Glutamatergic neuron (in vitro differentiated cells): ENCODE results near the gene TCERG1L. TPM values are rescaled to one million over a fixed set of nuclear protein-coding genes. Genes with fewer than 3 reads are reported as not detected.

Experiments used
- DNase-seq: peaks from one replicate; pipeline ENCODE4 v3.0.0; 2022
- H3K27ac Mint-ChIP-seq: one replicate; pipeline ENCODE4 v1.8.0; 2020; ENCODE audit warnings: mild to moderate bottlenecking, mixed read lengths, inconsistent platforms; ENCODE audit not compliant: unreplicated experiment
- H3K27me3 Mint-ChIP-seq: one replicate; pipeline ENCODE4 v1.8.0; 2020; ENCODE audit warnings: mild to moderate bottlenecking, moderate library complexity, mixed read lengths, inconsistent platforms; ENCODE audit not compliant: unreplicated experiment
- H3K36me3 Mint-ChIP-seq: one replicate; pipeline ENCODE4 v1.8.0; 2020; ENCODE audit warnings: mild to moderate bottlenecking, mixed read lengths, inconsistent platforms; ENCODE audit not compliant: unreplicated experiment
- H3K4me1 Mint-ChIP-seq: one replicate; pipeline ENCODE4 v1.8.0; 2020; ENCODE audit warnings: mild to moderate bottlenecking, low read depth, mixed read lengths, inconsistent platforms; ENCODE audit not compliant: unreplicated experiment
- H3K4me3 Mint-ChIP-seq: one replicate; pipeline ENCODE4 v1.8.0; 2020; ENCODE audit warnings: mild to moderate bottlenecking, mixed read lengths, inconsistent platforms; ENCODE audit not compliant: unreplicated experiment
- H3K9me3 Mint-ChIP-seq: one replicate; pipeline ENCODE4 v1.8.0; 2020; ENCODE audit warnings: mild to moderate bottlenecking, moderate library complexity, mixed read lengths, inconsistent platforms; ENCODE audit not compliant: unreplicated experiment
- total RNA-seq: library from RNA; stranded (reverse); fragmentation: NEBNext Ultra II Directional; extraction: Animal tissue kit (Norgen Biotek cat#: 25700); gene quantifications from one replicate; pipeline ENCODE4 v1.2.1, GENCODE V29; 2021; ENCODE audit not compliant: unreplicated experiment
- TF ChIP-seq, protein P1 (sequence below): fragments of 200-600 bp; sonication (generic); IDR thresholded peaks from one replicate; pipeline ENCODE4 v1.5.0; 2021; ENCODE audit not compliant: partially characterized antibody, unreplicated experiment

Gene TCERG1L
- total RNA-seq, 1 donor from 2014 or later, result 2.2 TPM

DNA sequence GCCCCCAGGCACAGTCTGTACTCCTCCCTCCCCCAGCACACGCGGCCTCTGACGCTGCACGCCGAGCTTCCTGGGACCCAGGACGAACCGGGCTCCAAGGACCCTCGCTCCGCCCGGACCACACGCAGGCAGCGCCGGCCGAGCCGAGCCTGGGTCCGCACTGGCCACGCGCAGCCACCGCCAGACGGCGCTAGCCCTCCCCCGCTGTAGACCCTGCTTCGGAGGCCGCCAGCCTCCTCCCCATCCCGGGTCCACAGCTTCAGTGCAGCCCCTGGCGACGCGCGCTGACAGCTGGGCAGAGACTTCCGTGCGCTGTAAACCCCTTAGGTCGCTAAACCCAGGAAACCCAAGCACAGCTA, 936 bp upstream of the TCERG1L start:
- Mint-ChIP-seq H3K36me3 (peaks cover 5% of the 10 kb centered on the region), H3K27ac (no peak overlapping the region), H3K4me3 (no peak overlapping the region), H3K27me3 (peaks cover 4% of the 10 kb centered on the region), H3K4me1 (no peaks in the 10 kb centered on the region), H3K9me3 (peaks cover 6% of the 10 kb centered on the region)
- DNase-seq, result peak; percentile 81
- TF ChIP-seq, protein P1, sequence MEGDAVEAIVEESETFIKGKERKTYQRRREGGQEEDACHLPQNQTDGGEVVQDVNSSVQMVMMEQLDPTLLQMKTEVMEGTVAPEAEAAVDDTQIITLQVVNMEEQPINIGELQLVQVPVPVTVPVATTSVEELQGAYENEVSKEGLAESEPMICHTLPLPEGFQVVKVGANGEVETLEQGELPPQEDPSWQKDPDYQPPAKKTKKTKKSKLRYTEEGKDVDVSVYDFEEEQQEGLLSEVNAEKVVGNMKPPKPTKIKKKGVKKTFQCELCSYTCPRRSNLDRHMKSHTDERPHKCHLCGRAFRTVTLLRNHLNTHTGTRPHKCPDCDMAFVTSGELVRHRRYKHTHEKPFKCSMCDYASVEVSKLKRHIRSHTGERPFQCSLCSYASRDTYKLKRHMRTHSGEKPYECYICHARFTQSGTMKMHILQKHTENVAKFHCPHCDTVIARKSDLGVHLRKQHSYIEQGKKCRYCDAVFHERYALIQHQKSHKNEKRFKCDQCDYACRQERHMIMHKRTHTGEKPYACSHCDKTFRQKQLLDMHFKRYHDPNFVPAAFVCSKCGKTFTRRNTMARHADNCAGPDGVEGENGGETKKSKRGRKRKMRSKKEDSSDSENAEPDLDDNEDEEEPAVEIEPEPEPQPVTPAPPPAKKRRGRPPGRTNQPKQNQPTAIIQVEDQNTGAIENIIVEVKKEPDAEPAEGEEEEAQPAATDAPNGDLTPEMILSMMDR, result peak; percentile 64

DNA sequence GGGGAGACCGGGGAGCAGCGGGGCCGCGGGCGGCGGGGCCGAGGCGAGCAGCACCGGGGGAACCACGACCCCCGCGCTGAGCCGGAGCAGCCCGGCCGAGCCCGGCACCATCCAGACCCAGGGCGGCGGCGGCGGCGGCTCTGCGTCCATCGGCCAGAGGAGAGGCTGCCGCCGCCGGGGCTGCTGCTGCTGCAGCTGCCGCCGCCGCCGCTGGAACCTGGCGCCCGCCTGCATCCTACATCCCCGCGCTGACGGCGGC, 190 bp downstream of the TCERG1L start:
- H3K27me3 Mint-ChIP-seq, result peaks cover 4% of the 10 kb centered on the region
- H3K4me1 Mint-ChIP-seq, result no peaks in the 10 kb centered on the region
- peaks cover 6% of the 10 kb centered on the region for H3K9me3 Mint-ChIP-seq
- no peak overlapping the region for H3K27ac Mint-ChIP-seq
- TF ChIP-seq, protein P1, result no peak
- DNase-seq, result no peak
- H3K4me3 Mint-ChIP-seq, result no peak overlapping the region
- peaks cover 5% of the 10 kb centered on the region for H3K36me3 Mint-ChIP-seq

DNA sequence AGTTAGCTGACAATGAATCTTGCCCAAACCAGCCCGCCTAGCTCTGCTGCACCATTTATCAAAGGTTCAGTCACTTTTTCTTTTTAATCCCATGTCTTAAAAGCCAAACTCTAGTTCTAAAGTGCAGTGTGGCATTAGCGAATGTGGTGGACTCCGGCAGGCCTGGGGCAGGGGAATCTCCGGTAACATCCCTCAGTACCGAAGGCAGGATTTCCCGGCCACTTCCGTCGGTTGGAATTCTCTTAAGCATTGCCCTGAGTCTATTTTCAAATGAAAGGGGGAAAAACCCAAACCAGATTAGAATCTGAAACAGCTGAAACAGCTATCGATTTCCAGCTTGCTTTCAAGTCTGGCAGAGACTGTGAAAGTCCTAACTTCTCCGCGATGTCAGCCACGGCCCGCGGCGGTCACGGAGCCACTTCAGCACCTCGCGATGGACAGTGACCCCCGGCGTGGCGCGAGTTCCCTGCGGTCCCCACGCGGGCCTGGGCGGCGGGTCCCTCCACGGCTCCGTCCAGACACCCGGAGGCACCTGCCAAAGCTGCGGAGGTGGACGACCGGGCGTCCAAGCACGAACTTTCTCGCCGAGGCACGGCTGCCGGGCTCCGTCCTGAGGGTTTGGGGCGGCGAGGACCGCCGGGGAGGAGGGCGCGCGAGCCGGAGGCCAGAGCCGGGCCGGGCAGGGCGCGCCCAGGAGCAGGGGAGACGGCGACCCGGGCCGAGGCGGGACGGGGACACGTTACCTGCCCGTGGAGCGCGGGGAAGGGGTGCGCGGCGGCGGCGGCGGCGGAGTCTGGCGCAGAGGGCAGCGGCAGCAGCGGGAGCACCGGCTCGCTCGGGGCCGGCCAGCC, 745 bp downstream of the TCERG1L start:
- peaks cover 4% of the 10 kb centered on the region for H3K27me3 Mint-ChIP-seq
- H3K9me3 Mint-ChIP-seq, result peaks cover 6% of the 10 kb centered on the region
- TF ChIP-seq, protein P1, result no peak
- peaks cover 5% of the 10 kb centered on the region for H3K36me3 Mint-ChIP-seq
- H3K27ac Mint-ChIP-seq, result no peak overlapping the region
- no peak for DNase-seq
- H3K4me3 Mint-ChIP-seq, result peak overlapping the region; percentile 77
- H3K4me1 Mint-ChIP-seq, result no peaks in the 10 kb centered on the region

DNA sequence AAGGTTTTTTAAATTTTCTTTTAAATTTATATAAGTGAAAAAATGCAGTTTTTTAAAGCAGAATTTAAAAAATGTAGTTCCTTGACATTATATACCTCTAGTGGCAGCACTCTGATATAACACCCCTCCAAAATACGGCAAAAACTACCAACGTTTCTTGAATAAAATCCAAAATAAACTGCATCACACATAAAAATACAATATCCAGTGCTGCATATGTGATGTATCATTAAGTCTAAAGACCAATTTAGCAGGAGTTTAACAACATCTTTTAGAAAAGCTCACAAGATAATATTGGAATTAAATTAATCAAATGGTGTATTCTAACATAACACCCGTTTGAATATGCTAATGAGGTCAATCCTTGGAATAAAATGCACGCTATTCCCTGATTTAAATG, 1.4 kb downstream of the TCERG1L start:
- Mint-ChIP-seq H3K4me1 (no peaks in the 10 kb centered on the region), H3K27ac (no peak overlapping the region), H3K36me3 (peaks cover 5% of the 10 kb centered on the region), H3K9me3 (peaks cover 8% of the 10 kb centered on the region), H3K27me3 (peaks cover 4% of the 10 kb centered on the region), H3K4me3 (peak overlapping the region; percentile 77)
- TF ChIP-seq, protein P1, result peak; percentile 78
- no peak for DNase-seq

DNA sequence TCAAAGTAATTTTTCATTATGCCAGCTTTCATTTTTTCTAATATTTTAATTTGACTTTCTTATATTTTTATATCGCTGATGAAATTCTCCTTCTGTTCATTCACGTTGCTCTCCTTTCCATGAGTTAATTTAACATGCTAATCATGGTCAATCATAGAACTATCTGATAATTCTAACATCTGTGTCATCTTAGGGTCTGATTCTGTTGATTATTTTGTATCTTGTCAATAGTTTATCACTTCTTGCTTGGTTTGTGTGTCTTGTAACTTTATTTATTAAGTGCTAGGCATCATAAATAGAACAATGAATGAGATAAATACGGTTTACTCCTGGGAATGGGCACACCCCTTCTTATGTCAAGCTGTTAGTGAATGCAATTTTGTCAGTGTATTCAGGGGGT, 11.0 kb downstream of the TCERG1L start:
- TF ChIP-seq, protein P1, result no peak
- peaks cover 4% of the 10 kb centered on the region for H3K9me3 Mint-ChIP-seq
- H3K4me3 Mint-ChIP-seq, result no peak overlapping the region
- peaks cover 6% of the 10 kb centered on the region for H3K36me3 Mint-ChIP-seq
- H3K27ac Mint-ChIP-seq, result no peak overlapping the region
- H3K27me3 Mint-ChIP-seq, result peaks cover 4% of the 10 kb centered on the region
- H3K4me1 Mint-ChIP-seq, result no peaks in the 10 kb centered on the region
- DNase-seq, result no peak
